A673 (cell line): ENCODE data around the gene PCP4L1.

Source experiments
- CTCF ChIP-seq: fragments of 300-800, 200-600 bp; sonication (generic); conservative IDR thresholded peaks from 2 replicates; pipeline ENCODE4 v1.5.1; 2017; ENCODE audit warnings: low read depth, mild to moderate bottlenecking, antibody characterized with exemption, low read length, moderate library complexity, mixed read lengths
- EZH2 ChIP-seq: fragments of 200-600 bp; sonication (generic); IDR thresholded peaks from 2 replicates; pipeline ENCODE4 v1.6.1; 2017; ENCODE audit warnings: borderline replicate concordance, low read depth, mild to moderate bottlenecking, mixed read lengths, antibody characterized with exemption, low read length; ENCODE audit not compliant: poor library complexity, severe bottlenecking

GRCh38 chr1:161227196-161227871, 31.2 kb upstream of the PCP4L1 start:
- TF ChIP-seq CTCF (peak; percentile 88), EZH2 (no peak)
